ENCODE measurements around the gene ASB16. TPM values are rescaled to one million over a fixed set of nuclear protein-coding genes. Genes with fewer than 3 reads are reported as not detected.

Gene ASB16
- total and polyA plus RNA-seq, 9 of the 15 experiments (the other 6 are each of a cell fraction or from before 2014, with no cell fraction given), result 0.03 to 0.07 TPM; not detected in 7

- TF ChIP-seq JUND (IDR thresholded peaks at IDR 0.05; ENCODE audit: borderline replicate concordance, low read depth, low read length), result peak; percentile 45; the same call in 1 of the 2 replicates
- no peak for TF ChIP-seq JUND (tag; IDR thresholded peaks at IDR 0.05; ENCODE audit: borderline replicate concordance, low read depth, low read length)
- TF ChIP-seq EZH2 (IDR thresholded peaks at IDR 0.05; ENCODE audit: borderline replicate concordance, low read depth, low read length), result no peak
- TF ChIP-seq NBN (IDR thresholded peaks at IDR 0.05; ENCODE audit: low read depth), result 0 out of 2 replicates have a peak, but pooled peaks have one; percentile 62
- peak in 1 of 2 experiments; percentile 52; a peak in 1 of 4 replicates for TF ChIP-seq TRIM24 (IDR thresholded peaks at IDR 0.05)
- TF ChIP-seq, protein P1, sequence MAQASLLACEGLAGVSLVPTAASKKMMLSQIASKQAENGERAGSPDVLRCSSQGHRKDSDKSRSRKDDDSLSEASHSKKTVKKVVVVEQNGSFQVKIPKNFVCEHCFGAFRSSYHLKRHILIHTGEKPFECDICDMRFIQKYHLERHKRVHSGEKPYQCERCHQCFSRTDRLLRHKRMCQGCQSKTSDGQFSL (CRISPR knock-in tag; IDR thresholded peaks at IDR 0.05), result peak; percentile 56; the same call in 1 of the 2 replicates
- TF ChIP-seq, protein P1 (tag; IDR thresholded peaks at IDR 0.05), result peak in 1 of 2 experiments; percentile 98; a peak in 2 of 4 replicates
- no peak for TF ChIP-seq ZNF561 (CRISPR knock-in tag; conservative IDR thresholded peaks at IDR 0.05)
- TF ChIP-seq SMARCE1 (IDR thresholded peaks at IDR 0.05), result peak; percentile 82; the same call in 1 of the 2 replicates
- no peak for TF ChIP-seq CREB5 (CRISPR knock-in tag; IDR thresholded peaks at IDR 0.05)
- peak; percentile 87 for TF ChIP-seq FOXM1 (IDR thresholded peaks at IDR 0.05; ENCODE audit: low read depth)
- no peak for TF ChIP-seq FOXM1 (CRISPR knock-in tag; IDR thresholded peaks at IDR 0.05; ENCODE audit: low read depth)
- peak; percentile 78 for TF ChIP-seq SP1 (CRISPR knock-in tag; IDR thresholded peaks at IDR 0.05)
- TF ChIP-seq PTRF (tag; IDR thresholded peaks at IDR 0.05), result no peak
- 0 out of 2 replicates have a peak, but pooled peaks have one; percentile 7 for TF ChIP-seq ARID2 (IDR thresholded peaks at IDR 0.05)
- TF ChIP-seq ZNF384 (IDR thresholded peaks at IDR 0.05; ENCODE audit: low read depth, low read length), result no peak
- TF ChIP-seq SMAD4 (CRISPR knock-in tag; conservative IDR thresholded peaks at IDR 0.05), result peak; percentile 88
- TF ChIP-seq, protein P2, sequence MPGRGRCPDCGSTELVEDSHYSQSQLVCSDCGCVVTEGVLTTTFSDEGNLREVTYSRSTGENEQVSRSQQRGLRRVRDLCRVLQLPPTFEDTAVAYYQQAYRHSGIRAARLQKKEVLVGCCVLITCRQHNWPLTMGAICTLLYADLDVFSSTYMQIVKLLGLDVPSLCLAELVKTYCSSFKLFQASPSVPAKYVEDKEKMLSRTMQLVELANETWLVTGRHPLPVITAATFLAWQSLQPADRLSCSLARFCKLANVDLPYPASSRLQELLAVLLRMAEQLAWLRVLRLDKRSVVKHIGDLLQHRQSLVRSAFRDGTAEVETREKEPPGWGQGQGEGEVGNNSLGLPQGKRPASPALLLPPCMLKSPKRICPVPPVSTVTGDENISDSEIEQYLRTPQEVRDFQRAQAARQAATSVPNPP (IDR thresholded peaks at IDR 0.05; ENCODE audit: borderline replicate concordance, insufficient read depth, insufficient read length), result no peak
- no peak for TF ChIP-seq NCOA1 (IDR thresholded peaks at IDR 0.05; ENCODE audit: low read depth)
- 0 out of 2 replicates have a peak, but pooled peaks have one; percentile 50 for TF ChIP-seq RNF2 (IDR thresholded peaks at IDR 0.05)
- TF ChIP-seq ARID1B (IDR thresholded peaks at IDR 0.05), result peak; percentile 52; the same call in 1 of the 2 replicates
- TF ChIP-seq KDM4B (IDR thresholded peaks at IDR 0.05; ENCODE audit: borderline replicate concordance in 2 of 2, low read depth in 1 of 2), result no peak; a peak in 1 of 4 replicates
- no peak for TF ChIP-seq NFIX (CRISPR knock-in tag; IDR thresholded peaks at IDR 0.05; ENCODE audit: low read depth)
- TF ChIP-seq CREBBP (IDR thresholded peaks at IDR 0.05; ENCODE audit: low read depth, low read length), result no peak
- peak in 1 of 2 experiments; percentile 54 for TF ChIP-seq E2F6 (IDR thresholded peaks at IDR 0.05; ENCODE audit: borderline replicate concordance in 1 of 2, extremely low read depth in 1 of 2, insufficient read depth in 1 of 2, insufficient read length in 1 of 2, low read depth in 1 of 2, low read length in 1 of 2, poor library complexity in 1 of 2, severe bottlenecking in 1 of 2)
Measured at GRCh38 chr17:44123356-44124117, 47.0 kb upstream of the ASB16 start, which contains the start of gene HDAC5 (continued).
